ENCODE results near the gene PHLPP2. TPM values are rescaled to one million over a fixed set of nuclear protein-coding genes. Genes with fewer than 3 reads are reported as not detected.

The PHLPP2 gene
- total RNA-seq, 1 experiment from 2014 or later: 13.1 TPM

DNA sequence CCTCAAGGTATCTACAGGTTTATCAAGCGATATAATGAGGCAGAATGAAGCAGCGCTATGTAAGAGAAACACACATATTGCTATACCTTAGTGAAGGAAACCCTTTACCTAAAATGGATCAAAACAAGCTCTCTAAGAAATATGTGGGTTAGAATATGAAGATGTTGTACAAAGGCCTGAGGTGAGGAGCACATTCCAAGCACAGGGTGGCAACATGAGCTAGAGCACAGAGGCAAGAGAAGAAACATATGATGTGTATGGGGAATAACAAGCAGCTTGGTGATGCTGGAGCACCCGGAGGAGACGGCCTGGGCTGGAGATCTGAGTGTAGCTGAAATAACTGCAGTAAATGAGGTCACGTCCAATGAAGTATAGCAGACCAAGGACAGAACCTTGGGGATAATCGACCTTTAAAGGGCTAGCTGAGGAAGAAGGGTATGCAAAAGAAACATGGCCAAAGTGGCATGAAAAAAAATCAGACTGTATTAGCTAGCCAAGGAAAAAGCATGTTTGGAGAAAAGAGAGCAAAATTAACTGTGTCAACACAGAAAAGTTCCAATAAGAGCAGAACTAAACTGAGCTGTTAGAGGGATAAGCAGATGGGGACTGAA is 54.5 kb downstream of the PHLPP2 start:
- H3K27ac ChIP-seq (ENCODE audit: low read length): no peak overlapping the region
- intact Hi-C loops (cut with micrococcal nuclease; ENCODE audit: unreplicated experiment): no loop called here
- TF ChIP-seq SIN3A (IDR thresholded peaks at IDR 0.05; ENCODE audit: borderline replicate concordance, insufficient read depth, low read depth, low read length) (no peak), POLR2AphosphoS5 (IDR thresholded peaks at IDR 0.05; ENCODE audit: low read depth, low read length) (no peak), TCF7L2 (IDR thresholded peaks at IDR 0.05; ENCODE audit: low read depth, low read length) (no peak)
- TF ChIP-seq, protein P1, sequence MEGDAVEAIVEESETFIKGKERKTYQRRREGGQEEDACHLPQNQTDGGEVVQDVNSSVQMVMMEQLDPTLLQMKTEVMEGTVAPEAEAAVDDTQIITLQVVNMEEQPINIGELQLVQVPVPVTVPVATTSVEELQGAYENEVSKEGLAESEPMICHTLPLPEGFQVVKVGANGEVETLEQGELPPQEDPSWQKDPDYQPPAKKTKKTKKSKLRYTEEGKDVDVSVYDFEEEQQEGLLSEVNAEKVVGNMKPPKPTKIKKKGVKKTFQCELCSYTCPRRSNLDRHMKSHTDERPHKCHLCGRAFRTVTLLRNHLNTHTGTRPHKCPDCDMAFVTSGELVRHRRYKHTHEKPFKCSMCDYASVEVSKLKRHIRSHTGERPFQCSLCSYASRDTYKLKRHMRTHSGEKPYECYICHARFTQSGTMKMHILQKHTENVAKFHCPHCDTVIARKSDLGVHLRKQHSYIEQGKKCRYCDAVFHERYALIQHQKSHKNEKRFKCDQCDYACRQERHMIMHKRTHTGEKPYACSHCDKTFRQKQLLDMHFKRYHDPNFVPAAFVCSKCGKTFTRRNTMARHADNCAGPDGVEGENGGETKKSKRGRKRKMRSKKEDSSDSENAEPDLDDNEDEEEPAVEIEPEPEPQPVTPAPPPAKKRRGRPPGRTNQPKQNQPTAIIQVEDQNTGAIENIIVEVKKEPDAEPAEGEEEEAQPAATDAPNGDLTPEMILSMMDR (IDR thresholded peaks at IDR 0.05): no peak
- TF ChIP-seq, protein P2, sequence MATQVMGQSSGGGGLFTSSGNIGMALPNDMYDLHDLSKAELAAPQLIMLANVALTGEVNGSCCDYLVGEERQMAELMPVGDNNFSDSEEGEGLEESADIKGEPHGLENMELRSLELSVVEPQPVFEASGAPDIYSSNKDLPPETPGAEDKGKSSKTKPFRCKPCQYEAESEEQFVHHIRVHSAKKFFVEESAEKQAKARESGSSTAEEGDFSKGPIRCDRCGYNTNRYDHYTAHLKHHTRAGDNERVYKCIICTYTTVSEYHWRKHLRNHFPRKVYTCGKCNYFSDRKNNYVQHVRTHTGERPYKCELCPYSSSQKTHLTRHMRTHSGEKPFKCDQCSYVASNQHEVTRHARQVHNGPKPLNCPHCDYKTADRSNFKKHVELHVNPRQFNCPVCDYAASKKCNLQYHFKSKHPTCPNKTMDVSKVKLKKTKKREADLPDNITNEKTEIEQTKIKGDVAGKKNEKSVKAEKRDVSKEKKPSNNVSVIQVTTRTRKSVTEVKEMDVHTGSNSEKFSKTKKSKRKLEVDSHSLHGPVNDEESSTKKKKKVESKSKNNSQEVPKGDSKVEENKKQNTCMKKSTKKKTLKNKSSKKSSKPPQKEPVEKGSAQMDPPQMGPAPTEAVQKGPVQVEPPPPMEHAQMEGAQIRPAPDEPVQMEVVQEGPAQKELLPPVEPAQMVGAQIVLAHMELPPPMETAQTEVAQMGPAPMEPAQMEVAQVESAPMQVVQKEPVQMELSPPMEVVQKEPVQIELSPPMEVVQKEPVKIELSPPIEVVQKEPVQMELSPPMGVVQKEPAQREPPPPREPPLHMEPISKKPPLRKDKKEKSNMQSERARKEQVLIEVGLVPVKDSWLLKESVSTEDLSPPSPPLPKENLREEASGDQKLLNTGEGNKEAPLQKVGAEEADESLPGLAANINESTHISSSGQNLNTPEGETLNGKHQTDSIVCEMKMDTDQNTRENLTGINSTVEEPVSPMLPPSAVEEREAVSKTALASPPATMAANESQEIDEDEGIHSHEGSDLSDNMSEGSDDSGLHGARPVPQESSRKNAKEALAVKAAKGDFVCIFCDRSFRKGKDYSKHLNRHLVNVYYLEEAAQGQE (IDR thresholded peaks at IDR 0.05; ENCODE audit: insufficient read depth in 1 of 2, low read depth in 2 of 2, low read length in 1 of 2): no peak
- in situ Hi-C loops (cut with HindIII; ENCODE audit: low pct_unique_long_range_greater_than_20kb, low sequenced_read_pairs): no loop called here
- no peaks in the 10 kb centered on the region for H3K27me3 ChIP-seq (ENCODE audit: control insufficient read depth, insufficient read depth, low read length)
- no peaks in the 10 kb centered on the region for H3K4me1 ChIP-seq (ENCODE audit: control insufficient read depth, insufficient read depth, low read length)
- POLR2A ChIA-PET: no interaction called here
- no peak for ATAC-seq
- BruUV-seq (replicated peaks): no TSS peak
- H3K36me3 ChIP-seq (ENCODE audit: control insufficient read depth, insufficient read depth, low read length): peaks cover 11% of the 10 kb centered on the region
- no peak overlapping the region for H3K4me3 ChIP-seq (ENCODE audit: low read depth in 2 of 2, low read length in 2 of 2)
- no peak for DNase-seq (ENCODE audit: low read depth, low spot score)
- no peaks in the 10 kb centered on the region for H3K9me3 ChIP-seq (ENCODE audit: control insufficient read depth, insufficient read depth, low read depth, low read length)
- CTCF ChIA-PET: no interaction called here

DNA sequence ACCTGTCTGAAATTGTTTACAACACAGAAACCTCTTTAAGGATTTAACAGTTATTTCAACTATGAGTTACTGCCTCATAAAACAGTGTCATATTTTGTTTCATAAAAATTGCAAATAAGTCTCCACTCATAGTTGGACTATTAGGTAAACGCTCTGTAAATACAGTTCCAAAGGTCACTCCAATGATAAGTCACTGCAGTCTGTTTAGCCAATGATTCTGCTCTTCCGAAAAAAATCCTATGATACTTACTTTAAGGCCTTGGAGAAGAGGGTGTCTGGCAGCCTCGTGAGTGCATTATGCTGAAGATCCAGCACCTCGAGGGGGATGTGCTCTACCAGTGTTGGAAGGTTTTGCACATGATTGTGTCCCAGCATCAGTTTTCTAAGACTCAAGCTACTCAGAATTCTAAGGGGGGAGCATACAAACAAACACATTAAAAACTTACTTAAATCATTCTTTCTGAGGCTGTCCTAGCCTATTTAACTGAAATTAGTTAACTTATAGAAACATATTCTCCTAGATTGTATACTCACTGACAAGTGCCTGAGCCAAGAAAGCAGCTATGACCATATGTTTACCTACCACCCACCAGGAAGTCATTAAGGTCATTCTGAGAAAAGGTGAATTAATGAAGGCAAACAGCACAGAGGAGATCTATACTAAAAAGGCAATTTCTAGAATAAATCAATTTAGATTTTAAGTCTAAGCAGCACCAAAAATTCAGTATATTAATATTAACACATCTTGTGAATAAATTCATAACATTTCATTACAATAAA is 57.4 kb downstream of the PHLPP2 start:
- Histone ChIP-seq H3K4me1 (ENCODE audit: control insufficient read depth, insufficient read depth, low read length) (no peaks in the 10 kb centered on the region), H3K27ac (ENCODE audit: low read length) (no peak overlapping the region), H3K9me3 (ENCODE audit: control insufficient read depth, insufficient read depth, low read depth, low read length) (no peaks in the 10 kb centered on the region), H3K36me3 (ENCODE audit: control insufficient read depth, insufficient read depth, low read length) (peaks cover 11% of the 10 kb centered on the region), H3K4me3 (ENCODE audit: low read depth in 2 of 2, low read length in 2 of 2) (no peak overlapping the region), H3K27me3 (ENCODE audit: control insufficient read depth, insufficient read depth, low read length) (no peaks in the 10 kb centered on the region)
- intact Hi-C loops (cut with micrococcal nuclease; ENCODE audit: unreplicated experiment) (no loop called here), in situ Hi-C loops (cut with HindIII; ENCODE audit: low pct_unique_long_range_greater_than_20kb, low sequenced_read_pairs) (no loop called here)
- DNase-seq (ENCODE audit: low read depth, low spot score): no peak
- POLR2A ChIA-PET: no interaction called here
- no peak for ATAC-seq
- CTCF ChIA-PET: no interaction called here
- no peak for TF ChIP-seq TCF7L2 (IDR thresholded peaks at IDR 0.05; ENCODE audit: low read depth, low read length)
- TF ChIP-seq, protein P1 (IDR thresholded peaks at IDR 0.05): no peak
- TF ChIP-seq POLR2AphosphoS5 (IDR thresholded peaks at IDR 0.05; ENCODE audit: low read depth, low read length): no peak
- TF ChIP-seq SIN3A (IDR thresholded peaks at IDR 0.05; ENCODE audit: borderline replicate concordance, insufficient read depth, low read depth, low read length): no peak
- TF ChIP-seq, protein P2 (IDR thresholded peaks at IDR 0.05; ENCODE audit: insufficient read depth in 1 of 2, low read depth in 2 of 2, low read length in 1 of 2): no peak
- no TSS peak for BruUV-seq (replicated peaks)

Data from Panc1 (cell line).